Measurements from ENCODE around the gene MRPL40. TPM values are rescaled to one million over a fixed set of nuclear protein-coding genes. Genes with fewer than 3 reads are reported as not detected.
A peak's percentile ranks its signal among the peaks of the same experiment; 100 is the strongest.

Gene MRPL40
- total RNA-seq, 1 donor from 2014 or later: 24.4 TPM

DNA sequence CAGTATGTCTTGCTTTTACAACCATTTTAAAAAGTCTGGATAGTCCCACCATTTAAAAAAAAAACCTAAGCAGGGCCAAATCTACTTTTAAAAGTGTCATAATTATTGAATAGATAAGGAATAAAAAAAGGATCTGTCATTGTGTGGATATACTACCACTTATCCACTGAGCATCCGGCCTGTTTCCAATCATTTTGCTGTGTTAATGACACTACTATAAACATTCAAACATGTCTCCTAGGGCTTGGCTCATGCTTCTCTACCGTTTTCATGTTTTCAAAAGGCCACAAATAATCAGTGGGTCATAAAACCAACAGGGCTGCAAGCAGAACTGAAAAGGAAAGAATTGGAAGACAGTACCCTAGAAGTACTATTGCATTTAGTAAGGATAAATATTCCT lies 27.7 kb downstream of the MRPL40 start:
- no peak for DNase-seq
- H3K27me3 Mint-ChIP-seq (ENCODE audit: unreplicated experiment): no peaks in the 10 kb centered on the region
- H3K9me3 Mint-ChIP-seq (ENCODE audit: unreplicated experiment): peaks cover 5% of the 10 kb centered on the region
- H3K27ac Mint-ChIP-seq (ENCODE audit: unreplicated experiment): no peak overlapping the region
- H3K4me3 Mint-ChIP-seq (ENCODE audit: unreplicated experiment): no peak overlapping the region
- peaks cover 13% of the 10 kb centered on the region for H3K4me1 Mint-ChIP-seq (ENCODE audit: low read depth, unreplicated experiment)
- H3K36me3 Mint-ChIP-seq (ENCODE audit: unreplicated experiment): no peaks in the 10 kb centered on the region
- TF ChIP-seq, protein P1, sequence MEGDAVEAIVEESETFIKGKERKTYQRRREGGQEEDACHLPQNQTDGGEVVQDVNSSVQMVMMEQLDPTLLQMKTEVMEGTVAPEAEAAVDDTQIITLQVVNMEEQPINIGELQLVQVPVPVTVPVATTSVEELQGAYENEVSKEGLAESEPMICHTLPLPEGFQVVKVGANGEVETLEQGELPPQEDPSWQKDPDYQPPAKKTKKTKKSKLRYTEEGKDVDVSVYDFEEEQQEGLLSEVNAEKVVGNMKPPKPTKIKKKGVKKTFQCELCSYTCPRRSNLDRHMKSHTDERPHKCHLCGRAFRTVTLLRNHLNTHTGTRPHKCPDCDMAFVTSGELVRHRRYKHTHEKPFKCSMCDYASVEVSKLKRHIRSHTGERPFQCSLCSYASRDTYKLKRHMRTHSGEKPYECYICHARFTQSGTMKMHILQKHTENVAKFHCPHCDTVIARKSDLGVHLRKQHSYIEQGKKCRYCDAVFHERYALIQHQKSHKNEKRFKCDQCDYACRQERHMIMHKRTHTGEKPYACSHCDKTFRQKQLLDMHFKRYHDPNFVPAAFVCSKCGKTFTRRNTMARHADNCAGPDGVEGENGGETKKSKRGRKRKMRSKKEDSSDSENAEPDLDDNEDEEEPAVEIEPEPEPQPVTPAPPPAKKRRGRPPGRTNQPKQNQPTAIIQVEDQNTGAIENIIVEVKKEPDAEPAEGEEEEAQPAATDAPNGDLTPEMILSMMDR (IDR thresholded peaks at IDR 0.05; ENCODE audit: partially characterized antibody, unreplicated experiment): no peak

DNA sequence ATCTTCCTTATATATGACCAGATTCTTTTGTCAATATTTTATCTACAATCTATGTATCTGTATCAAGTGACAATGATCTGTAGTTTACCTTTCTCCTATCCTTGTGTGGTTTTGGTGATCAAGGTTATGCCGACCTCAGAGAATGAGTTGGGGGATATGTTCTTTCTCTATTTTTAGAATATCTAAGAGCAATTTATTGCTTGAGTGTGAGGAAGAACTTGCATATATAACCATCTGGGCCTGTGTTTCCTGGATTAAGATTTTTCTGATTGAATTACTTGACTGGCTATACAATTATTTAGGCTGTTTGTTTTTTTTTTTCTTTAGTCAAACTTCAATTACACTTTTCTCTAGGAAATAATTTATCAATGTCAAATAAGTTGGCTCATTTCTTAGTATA lies 29.2 kb downstream of the MRPL40 start:
- TF ChIP-seq, protein P1 (IDR thresholded peaks at IDR 0.05; ENCODE audit: partially characterized antibody, unreplicated experiment): no peak

DNA sequence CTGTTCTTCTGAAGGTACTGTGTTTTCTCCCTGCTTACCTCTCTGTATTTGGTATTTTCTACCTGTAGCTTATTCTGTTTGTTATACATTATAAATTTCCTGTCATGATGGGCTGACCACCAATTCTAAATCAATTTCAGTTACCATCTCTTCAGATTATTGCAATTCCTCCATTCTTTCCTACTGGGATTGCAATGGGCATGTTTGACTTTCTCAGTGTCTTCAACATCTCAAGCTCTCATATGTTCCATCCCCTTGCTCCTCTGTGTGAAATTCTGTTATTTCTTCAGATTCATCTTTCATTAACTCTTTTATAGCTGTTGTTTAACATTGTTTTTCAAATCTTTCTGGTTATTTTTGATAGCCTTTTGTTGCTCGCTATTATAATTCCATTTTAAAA lies 30.7 kb downstream of the MRPL40 start:
- DNase-seq: no peak
- peaks cover 8% of the 10 kb centered on the region for H3K27me3 Mint-ChIP-seq (ENCODE audit: unreplicated experiment)
- no peaks in the 10 kb centered on the region for H3K36me3 Mint-ChIP-seq (ENCODE audit: unreplicated experiment)
- H3K27ac Mint-ChIP-seq (ENCODE audit: unreplicated experiment): peak overlapping the region; percentile 91
- peaks cover 13% of the 10 kb centered on the region for H3K4me1 Mint-ChIP-seq (ENCODE audit: low read depth, unreplicated experiment)
- TF ChIP-seq, protein P1 (IDR thresholded peaks at IDR 0.05; ENCODE audit: partially characterized antibody, unreplicated experiment): no peak
- H3K4me3 Mint-ChIP-seq (ENCODE audit: unreplicated experiment): peak overlapping the region; percentile 59
- H3K9me3 Mint-ChIP-seq (ENCODE audit: unreplicated experiment): peaks cover 2% of the 10 kb centered on the region

More for the DNA sequence above, 29.2 kb downstream of the MRPL40 start:
- Mint-ChIP-seq H3K4me3 (ENCODE audit: unreplicated experiment) (no peak overlapping the region), H3K9me3 (ENCODE audit: unreplicated experiment) (peaks cover 2% of the 10 kb centered on the region), H3K27me3 (ENCODE audit: unreplicated experiment) (peaks cover 5% of the 10 kb centered on the region), H3K4me1 (ENCODE audit: low read depth, unreplicated experiment) (peaks cover 13% of the 10 kb centered on the region), H3K27ac (ENCODE audit: unreplicated experiment) (no peak overlapping the region), H3K36me3 (ENCODE audit: unreplicated experiment) (no peaks in the 10 kb centered on the region)
- no peak for DNase-seq

DNA sequence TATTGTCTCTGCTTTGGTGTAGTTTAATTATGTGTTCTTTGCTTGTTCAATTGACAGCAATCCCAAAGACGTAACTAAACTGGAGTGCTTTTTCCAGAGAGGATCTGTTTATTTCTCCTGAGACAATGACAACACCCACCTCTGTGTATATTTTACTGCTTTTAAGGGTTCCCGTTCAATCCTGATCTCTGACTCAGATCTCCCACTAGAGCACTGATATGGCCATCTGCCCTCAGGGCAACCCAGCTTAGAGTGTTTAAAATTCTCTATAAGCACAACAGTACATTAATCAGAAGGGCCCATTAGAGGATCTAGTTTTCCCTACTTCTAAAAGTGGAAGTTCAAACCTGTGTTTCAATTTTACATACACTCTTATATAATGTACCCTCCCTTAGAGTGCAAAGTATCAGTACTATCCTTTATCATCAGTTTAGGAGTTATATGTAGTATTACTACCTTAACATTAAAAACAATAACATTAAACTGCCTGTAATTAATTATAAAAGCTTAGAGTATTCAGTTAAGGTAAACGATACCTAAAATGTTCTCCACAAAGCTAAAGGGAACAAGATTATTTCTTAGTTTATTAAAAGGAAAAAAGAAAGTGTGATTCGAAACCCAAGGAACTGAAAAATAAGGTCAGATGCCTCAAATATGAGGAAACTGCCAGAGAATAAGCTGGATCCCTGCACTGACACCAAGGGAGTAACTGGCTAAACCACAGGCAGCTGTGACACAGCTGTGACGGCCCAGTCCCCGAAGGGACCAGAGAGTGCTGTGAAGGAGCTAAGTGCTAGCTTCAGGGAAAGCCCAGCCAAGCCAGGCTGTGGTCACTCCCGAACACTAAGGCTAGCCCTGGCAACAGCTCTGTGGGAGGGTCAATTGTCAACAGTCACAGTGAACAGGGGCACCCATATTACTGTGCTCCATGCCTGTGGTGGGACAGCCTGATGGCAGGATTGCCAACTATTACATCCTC lies 31.4 kb downstream of the MRPL40 start:
- peak overlapping the region; percentile 91 for H3K27ac Mint-ChIP-seq (ENCODE audit: unreplicated experiment)
- H3K27me3 Mint-ChIP-seq (ENCODE audit: unreplicated experiment): peaks cover 8% of the 10 kb centered on the region
- TF ChIP-seq, protein P1 (IDR thresholded peaks at IDR 0.05; ENCODE audit: partially characterized antibody, unreplicated experiment): no peak
- H3K4me1 Mint-ChIP-seq (ENCODE audit: low read depth, unreplicated experiment): peaks cover 13% of the 10 kb centered on the region
- peak; percentile 86 for DNase-seq
- peaks cover 2% of the 10 kb centered on the region for H3K9me3 Mint-ChIP-seq (ENCODE audit: unreplicated experiment)
- peak overlapping the region; percentile 60 for H3K4me3 Mint-ChIP-seq (ENCODE audit: unreplicated experiment)
- H3K36me3 Mint-ChIP-seq (ENCODE audit: unreplicated experiment): no peaks in the 10 kb centered on the region

DNA sequence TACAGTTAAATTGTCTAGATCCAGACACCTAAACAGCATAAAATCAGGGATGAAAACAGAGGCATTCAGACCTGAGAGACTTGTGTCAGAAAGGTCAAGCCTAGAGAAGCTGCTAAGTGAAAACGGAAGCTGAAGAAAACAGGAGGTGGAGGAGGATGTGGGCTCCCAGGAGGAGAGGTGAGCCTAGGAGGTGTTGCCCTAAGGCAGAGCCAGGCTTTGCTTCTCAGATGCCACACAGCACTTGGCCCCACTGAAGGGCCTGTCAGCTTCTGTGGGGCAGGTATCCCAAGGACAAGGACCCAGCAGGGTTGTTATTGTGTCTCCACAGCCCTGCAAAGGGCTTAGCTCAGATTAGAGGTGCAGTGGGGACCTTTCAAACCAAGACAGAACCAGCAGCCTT lies 32.2 kb downstream of the MRPL40 start:
- DNase-seq: no peak
- H3K27ac Mint-ChIP-seq (ENCODE audit: unreplicated experiment): peak overlapping the region; percentile 91
- peaks cover 2% of the 10 kb centered on the region for H3K9me3 Mint-ChIP-seq (ENCODE audit: unreplicated experiment)
- H3K27me3 Mint-ChIP-seq (ENCODE audit: unreplicated experiment): peaks cover 8% of the 10 kb centered on the region
- H3K4me3 Mint-ChIP-seq (ENCODE audit: unreplicated experiment): peak overlapping the region; percentile 55
- H3K4me1 Mint-ChIP-seq (ENCODE audit: low read depth, unreplicated experiment): peaks cover 13% of the 10 kb centered on the region
- no peaks in the 10 kb centered on the region for H3K36me3 Mint-ChIP-seq (ENCODE audit: unreplicated experiment)
- TF ChIP-seq, protein P1 (IDR thresholded peaks at IDR 0.05; ENCODE audit: partially characterized antibody, unreplicated experiment): no peak

Measured in glutamatergic neuron (in vitro differentiated cells).